Stimulated activated CD4-positive, alpha-beta T cell treated with anti-CD3 and anti-CD28 coated beads, TNF-alpha, amount 100 ng/mL, for 1 hour (primary cell): ENCODE measurements around the gene CCDC33.

Source experiments
- DNase-seq, 3 donors: peaks; one replicate each; pipeline ENCODE4 v3.0.0-alpha.2; 2020; ENCODE audit warnings: low read depth in 3 of 3, low spot score in 1 of 3

CCDC33 gene

GRCh38 chr15:74208901-74209559 lies 27.1 kb upstream of the CCDC33 start:
- no peak for DNase-seq

GRCh38 chr15:74209560-74209958 lies 26.6 kb upstream of the CCDC33 start:
- no peak for DNase-seq

GRCh38 chr15:74209997-74210671 lies 26.0 kb upstream of the CCDC33 start:
- no peak for DNase-seq

- DNase-seq = no peak
These were observed 25.4 kb upstream of the CCDC33 start for GRCh38 chr15:74210729-74211128.

GRCh38 chr15:74211656-74212055 lies 24.5 kb upstream of the CCDC33 start:
- no peak for DNase-seq

- DNase-seq = no peak
These were observed 23.6 kb upstream of the CCDC33 start for GRCh38 chr15:74212494-74212893.

GRCh38 chr15:74213858-74214284 lies 22.3 kb upstream of the CCDC33 start:
- no peak for DNase-seq

- no peak for DNase-seq
These were observed 21.7 kb upstream of the CCDC33 start for GRCh38 chr15:74214324-74215021.

GRCh38 chr15:74215958-74216357 lies 20.2 kb upstream of the CCDC33 start:
- DNase-seq = no peak

GRCh38 chr15:74216949-74217348 lies 19.2 kb upstream of the CCDC33 start:
- DNase-seq = no peak

GRCh38 chr15:74217907-74218885 lies 17.9 kb upstream of the CCDC33 start:
- no peak for DNase-seq

GRCh38 chr15:74220475-74221248 lies 15.5 kb upstream of the CCDC33 start:
- no peak for DNase-seq

- no peak for DNase-seq
These were observed 14.5 kb upstream of the CCDC33 start for GRCh38 chr15:74221399-74222239.

- no peak for DNase-seq
These were observed 13.6 kb upstream of the CCDC33 start for GRCh38 chr15:74222240-74223119.

- DNase-seq = no peak
These were observed 10.2 kb upstream of the CCDC33 start for GRCh38 chr15:74225928-74226327.

- no peak for DNase-seq
These were observed 9.2 kb upstream of the CCDC33 start for GRCh38 chr15:74226761-74227540.

GRCh38 chr15:74227968-74228722 lies 8.0 kb upstream of the CCDC33 start:
- no peak for DNase-seq
